GM12873 (cell line): ENCODE results near the gene TAX1BP1.

ENCODE experiments used
- CTCF ChIP-seq: IDR thresholded peaks from 2 replicates; pipeline ENCODE4 v1.5.1; 2012; ENCODE audit warnings: low read depth, mild to moderate bottlenecking, moderate library complexity, low read length, control low read depth; ENCODE audit not compliant: insufficient read depth; ENCODE audit errors: missing control alignments

TAX1BP1 gene

GRCh38 chr7:27781188-27781587 lies 41.2 kb downstream of the TAX1BP1 start:
- TF ChIP-seq CTCF = no peak

DNA sequence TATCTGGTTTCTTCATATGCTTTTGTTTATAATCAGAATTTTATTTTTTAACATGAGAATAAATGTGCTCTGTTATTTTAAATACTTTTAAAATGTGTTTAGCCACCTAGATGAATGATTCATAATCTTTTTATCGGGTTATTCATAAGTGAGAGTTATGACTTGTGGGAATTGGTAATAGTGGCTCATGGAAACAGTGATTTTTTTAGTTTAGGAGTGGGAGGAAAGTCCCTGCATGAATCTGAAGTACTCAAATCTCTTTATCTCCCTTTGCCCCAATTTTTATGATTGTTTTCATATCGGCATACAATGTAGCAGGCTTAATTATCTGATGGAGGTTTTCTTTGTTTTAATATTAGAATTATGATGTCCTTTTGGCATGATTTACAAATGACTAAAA lies 42.9 kb downstream of the TAX1BP1 start:
- TF ChIP-seq CTCF = no peak

DNA sequence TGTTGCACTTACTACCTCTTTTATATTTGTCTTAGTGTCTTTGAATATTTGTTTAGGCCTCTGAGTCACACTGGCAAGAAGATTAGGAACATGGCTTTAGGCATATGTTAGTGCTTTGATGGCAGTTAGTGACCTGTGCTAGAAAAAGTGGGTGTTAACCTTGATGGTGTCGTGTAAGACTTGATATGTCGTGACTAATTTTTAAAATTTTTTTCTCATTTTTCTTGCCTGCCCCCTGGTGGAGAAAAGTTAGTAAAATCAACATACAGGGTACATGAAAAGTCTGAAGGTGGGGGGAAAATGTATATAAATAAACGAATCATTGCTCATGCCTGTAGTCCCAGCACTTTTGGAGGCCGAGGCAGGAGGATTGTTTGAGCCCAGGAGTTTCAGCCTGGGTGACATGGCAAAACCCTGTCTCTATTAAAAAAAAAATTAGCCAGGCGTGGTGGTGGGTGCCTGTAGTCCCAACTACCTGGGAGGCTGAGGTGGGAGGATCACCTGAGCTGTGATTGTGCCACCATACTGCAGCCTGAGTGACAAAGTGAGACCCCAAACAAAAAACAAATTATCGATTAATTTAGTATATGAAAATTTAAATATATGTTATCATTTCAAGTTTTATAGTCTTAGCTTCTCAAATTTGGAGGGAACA lies 44.6 kb downstream of the TAX1BP1 start:
- TF ChIP-seq CTCF = peak; percentile 53

GRCh38 chr7:27788437-27788836 lies 48.5 kb downstream of the TAX1BP1 start:
- no peak for TF ChIP-seq CTCF

DNA sequence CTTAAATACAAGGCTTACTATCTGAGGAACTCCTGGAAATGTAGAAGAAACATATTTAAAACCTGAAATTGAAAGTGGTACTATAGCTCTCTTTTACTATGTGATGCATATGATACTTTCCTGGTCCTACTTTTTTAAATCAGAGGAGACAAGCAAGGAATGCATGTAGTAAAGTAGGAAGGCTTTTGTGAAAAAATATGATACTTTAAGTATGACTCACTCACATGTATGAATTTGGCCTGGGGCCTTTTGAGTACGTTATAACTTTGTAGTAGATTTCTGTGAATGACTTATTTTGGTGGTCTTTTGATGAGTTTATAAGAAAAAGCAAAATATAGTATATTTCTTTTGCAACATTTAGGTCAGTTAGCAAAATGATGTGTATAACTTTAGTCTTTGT lies 53.8 kb downstream of the TAX1BP1 start:
- no peak for TF ChIP-seq CTCF

GRCh38 chr7:27795977-27796376 lies 56.0 kb downstream of the TAX1BP1 start:
- TF ChIP-seq CTCF = no peak

DNA sequence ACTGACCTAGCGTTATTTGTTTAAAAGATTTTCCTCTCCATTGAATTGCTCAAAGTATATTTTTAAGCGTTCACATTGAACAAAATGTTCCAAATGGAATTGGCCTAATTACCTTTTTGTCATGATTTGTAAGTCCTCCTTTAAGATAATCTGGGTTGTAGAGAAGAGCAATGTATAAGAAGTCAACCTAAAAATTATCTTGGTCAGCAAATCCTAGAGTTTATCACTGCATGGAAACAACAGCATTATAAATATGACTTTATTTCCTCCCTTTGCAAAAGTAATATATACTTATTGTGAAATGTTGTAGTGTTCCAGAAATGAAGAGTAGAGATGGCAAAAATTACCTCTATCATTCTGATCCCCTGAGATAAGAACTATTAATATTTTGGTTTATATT lies 59.2 kb downstream of the TAX1BP1 start:
- no peak for TF ChIP-seq CTCF
